COLO668 (cell line): ENCODE measurements around the gene SPRY1.

ENCODE experiments used
- DNase-seq: peaks from one replicate; lab custom pipeline; 2025; ENCODE audit not compliant: unreplicated experiment; lab: John Stamatoyannopoulos, UW

SPRY1 gene

GRCh38 chr4:123379392-123379791 is 17.2 kb upstream of the SPRY1 start:
- DNase-seq: no peak

- DNase-seq: no peak
Measured at GRCh38 chr4:123380728-123381716, 15.6 kb upstream of the SPRY1 start.

- DNase-seq: no peak
Measured at GRCh38 chr4:123381996-123382395, 14.6 kb upstream of the SPRY1 start.

- no peak for DNase-seq
Measured at GRCh38 chr4:123383566-123383965, 13.0 kb upstream of the SPRY1 start.

- no peak for DNase-seq
Measured at GRCh38 chr4:123386609-123387008, 10.0 kb upstream of the SPRY1 start.

- no peak for DNase-seq
Measured at GRCh38 chr4:123390846-123391456, 5.6 kb upstream of the SPRY1 start.

GRCh38 chr4:123393721-123394120 is 2.9 kb upstream of the SPRY1 start:
- DNase-seq: no peak

- peak; percentile 71 for DNase-seq
Measured at GRCh38 chr4:123397144-123398065, 810 bp downstream of the SPRY1 start.

- DNase-seq: peak; percentile 92
Measured at GRCh38 chr4:123398066-123398852, 1.7 kb downstream of the SPRY1 start.

GRCh38 chr4:123398853-123399626 is 2.4 kb downstream of the SPRY1 start:
- DNase-seq: peak; percentile 63

GRCh38 chr4:123399627-123400358 is 3.2 kb downstream of the SPRY1 start:
- peak; percentile 55 for DNase-seq

GRCh38 chr4:123401271-123402120 is 4.9 kb downstream of the SPRY1 start:
- no peak for DNase-seq

- no peak for DNase-seq
Measured at GRCh38 chr4:123402121-123402465, 5.5 kb downstream of the SPRY1 start.

GRCh38 chr4:123403080-123403604 is 6.5 kb downstream of the SPRY1 start:
- no peak for DNase-seq

GRCh38 chr4:123404533-123404932 is 7.9 kb downstream of the SPRY1 start:
- no peak for DNase-seq

- DNase-seq: no peak
Measured at GRCh38 chr4:123405267-123405865, 8.8 kb downstream of the SPRY1 start.

GRCh38 chr4:123406872-123407271 is 10.3 kb downstream of the SPRY1 start:
- peak; percentile 17 for DNase-seq
